Activated naive CD4-positive, alpha-beta T cell treated with Interleukin-2 at 50 U/mL for 16 hours (primary cell): ENCODE results near the gene HMGCR.
"Not testable (repeated sequence)": the region's sequence is repeated elsewhere in the genome, so short reads cannot be mapped to it uniquely, and the experiment has no call there.

Source experiments
- DNase-seq: peaks from one replicate; pipeline ENCODE4 v3.0.0-alpha.2; 2020

Gene HMGCR

DNA sequence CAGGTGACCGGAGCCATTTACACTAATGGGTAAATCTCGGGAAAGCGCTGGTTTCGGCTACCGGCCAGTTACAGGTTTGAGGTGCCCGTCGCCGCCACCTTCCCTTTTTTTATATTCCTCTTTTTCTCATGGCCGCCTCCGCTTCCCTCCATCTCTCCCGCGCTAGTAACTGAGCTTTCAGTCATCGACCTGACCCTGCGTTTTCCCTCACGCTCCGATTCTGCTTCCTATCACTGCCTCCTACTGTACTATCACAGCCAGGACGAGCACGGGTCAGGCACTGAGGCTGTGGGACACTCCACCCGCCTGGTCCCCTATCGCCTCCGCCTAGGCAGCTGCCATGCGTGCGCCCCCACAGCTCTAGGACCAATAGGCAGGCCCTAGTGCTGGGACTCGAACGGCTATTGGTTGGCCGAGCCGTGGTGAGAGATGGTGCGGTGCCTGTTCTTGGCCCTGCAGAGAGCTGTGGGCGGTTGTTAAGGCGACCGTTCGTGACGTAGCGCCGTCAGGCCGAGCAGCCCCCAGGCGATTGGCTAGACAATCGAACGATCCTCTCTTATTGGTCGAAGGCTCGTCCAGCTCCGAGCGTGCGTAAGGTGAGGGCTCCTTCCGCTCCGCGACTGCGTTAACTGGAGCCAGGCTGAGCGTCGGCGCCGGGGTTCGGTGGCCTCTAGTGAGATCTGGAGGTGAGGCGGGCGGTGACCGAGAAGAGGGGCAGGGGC, at the start of gene HMGCR:
TSS of gene HMGCR (plus strand) at position 606 of the 722 bp plus-strand sequence. CDS start 5,386 bp downstream, outside the sequence.
- DNase-seq: peak; percentile 98

DNA sequence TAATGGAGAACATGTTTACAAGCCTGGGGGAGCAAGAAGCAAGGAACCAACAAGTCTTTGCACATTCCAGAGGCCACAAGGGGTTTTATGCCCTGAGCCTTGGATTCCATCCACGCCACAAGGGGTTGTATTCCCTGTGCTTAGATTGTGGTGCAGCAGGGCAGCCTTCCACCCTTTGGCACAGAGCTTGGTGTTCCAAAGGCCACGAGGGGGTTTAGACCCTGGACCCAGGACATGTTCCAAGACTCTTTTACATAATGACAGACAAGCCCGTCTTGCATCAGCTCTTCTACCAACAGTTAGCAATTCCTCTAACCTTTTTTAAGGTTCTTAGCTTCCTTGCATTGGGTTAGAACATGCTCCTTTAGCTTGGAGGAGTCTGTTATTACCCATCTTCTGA, 45.2 kb upstream of the HMGCR start:
- DNase-seq: not testable (repeated sequence)

DNA sequence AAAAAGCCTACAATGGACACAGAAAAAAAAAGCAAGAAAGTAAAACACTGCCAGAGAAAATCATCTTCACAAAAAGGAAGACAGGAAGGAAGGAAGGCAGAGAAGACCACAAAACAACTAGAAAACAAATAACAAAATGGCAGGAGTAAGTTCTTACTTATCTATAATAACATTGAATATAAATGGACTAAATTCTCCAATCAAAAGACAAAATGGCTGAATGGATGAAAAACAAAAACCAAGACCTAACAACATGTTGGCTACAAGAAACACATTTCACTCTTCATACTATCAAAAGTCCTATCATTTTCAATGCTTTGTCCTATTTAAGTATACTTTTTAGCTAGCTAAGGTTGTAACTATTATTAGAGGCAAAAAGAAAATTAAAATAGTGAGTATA, 36.9 kb upstream of the HMGCR start:
- DNase-seq: no peak

DNA sequence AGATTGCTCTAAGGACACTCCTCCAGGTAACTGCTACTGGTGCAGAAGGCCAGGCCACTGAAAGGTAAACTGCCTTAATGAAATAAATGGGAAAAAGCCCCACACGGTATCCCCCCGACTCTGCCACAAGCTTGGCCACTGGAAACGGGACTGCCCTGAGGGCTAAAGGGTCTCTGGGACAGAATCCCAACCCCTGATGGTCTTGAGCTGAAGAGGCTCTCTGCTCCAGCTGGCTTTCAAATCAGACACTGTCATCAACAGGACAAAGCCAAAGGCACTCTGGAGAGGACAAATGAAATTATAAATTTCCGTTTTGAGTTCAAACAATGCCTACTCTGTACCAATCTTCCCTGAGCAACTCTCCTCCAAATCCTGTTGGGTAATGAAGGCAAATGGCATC, 33.6 kb upstream of the HMGCR start:
- DNase-seq: no peak

DNA sequence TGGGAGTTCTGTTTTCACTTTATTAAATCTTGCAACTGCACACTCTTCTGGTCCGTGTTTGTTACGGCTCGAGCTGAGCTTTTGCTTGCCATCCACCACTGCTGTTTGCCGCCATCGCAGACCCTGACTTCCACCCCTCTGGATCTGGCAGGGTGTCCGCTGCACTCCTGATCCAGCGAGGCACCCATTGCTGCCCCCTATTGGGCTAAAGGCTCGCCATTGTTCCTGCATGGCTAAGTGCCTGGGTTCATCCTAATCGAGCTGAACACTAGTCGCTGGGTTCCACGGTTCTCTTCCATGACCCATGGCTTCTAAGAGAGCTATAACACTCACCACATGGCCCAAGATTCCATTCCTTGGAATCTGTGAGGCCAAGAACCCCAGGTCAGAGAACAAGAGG, 32.5 kb upstream of the HMGCR start:
- DNase-seq: not testable (repeated sequence)

DNA sequence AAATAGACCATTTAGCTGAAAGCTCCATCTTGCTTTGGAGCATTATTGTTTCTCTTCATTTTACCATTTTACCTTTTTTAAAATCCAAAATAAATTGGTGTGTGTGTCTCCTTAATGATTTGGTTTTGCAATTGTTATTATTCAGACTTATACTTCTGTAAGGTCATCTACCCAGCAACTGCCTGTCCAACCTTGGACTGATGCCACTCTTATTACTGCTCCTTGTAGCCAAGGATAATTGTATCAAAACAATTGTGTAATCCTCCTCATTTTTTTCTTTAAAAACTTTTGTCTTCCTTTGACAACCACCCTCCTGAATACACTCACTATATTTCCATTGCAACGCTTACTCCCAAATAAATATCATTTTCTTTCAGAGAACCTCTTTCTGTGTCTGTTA, 30.3 kb upstream of the HMGCR start:
- DNase-seq: no peak

DNA sequence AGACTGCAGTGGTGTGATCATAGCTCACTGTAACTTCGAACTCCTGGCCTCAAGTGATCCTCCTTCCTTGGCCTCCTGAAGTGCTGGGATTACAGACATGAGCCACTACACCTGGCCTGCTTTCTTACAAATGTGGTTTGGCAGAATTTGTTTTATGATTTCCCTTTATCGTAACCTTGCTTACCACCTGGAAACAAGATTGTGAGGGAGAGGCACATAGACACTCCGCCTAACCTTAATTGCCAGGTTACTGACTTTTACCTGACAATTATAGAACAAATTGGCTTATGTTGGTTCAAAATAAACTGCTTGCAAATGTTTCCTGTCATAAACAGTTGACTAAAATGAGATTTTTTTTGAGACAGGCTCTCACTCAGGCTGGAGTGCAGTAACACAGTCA, 26.8 kb upstream of the HMGCR start:
- DNase-seq: no peak

DNA sequence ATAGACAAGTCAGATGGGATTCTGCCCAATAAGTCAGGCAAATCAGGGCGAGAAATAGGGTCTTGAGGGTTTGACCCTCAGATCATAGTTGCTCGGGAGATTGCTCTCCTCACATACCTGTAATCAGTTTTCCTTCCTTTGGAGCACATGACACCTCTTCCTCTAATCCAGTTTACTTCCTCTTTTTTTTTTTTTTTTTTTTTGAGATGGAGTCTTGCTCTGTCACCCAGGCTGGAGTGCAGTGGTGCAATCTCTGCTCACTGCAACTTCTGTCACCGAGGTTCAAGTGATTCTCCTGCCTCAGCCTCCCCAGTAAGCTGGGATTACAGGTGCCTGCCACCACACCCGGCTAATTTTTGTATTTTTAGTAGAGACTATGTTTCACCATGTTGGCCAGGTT, 17.9 kb upstream of the HMGCR start:
- not testable (repeated sequence) for DNase-seq

DNA sequence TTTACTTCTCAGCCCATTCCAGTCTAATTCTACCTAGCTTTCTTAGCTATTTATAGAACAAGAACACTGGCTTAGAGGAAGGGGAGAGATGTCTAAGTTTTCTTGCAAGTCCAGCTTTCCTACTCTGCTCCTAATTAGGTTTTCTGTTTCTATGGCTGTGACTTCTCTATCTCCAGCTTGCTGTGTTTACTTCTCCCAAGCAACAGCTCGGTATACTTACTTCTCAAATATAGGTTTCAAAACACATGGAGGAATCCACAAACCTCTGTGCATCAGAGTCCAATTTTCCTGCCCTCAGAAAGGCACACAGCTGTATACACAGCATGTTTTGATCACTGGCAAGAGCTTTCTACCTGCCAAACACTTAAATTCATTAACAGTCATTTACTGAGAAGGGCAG, 17.4 kb upstream of the HMGCR start:
- DNase-seq: no peak

DNA sequence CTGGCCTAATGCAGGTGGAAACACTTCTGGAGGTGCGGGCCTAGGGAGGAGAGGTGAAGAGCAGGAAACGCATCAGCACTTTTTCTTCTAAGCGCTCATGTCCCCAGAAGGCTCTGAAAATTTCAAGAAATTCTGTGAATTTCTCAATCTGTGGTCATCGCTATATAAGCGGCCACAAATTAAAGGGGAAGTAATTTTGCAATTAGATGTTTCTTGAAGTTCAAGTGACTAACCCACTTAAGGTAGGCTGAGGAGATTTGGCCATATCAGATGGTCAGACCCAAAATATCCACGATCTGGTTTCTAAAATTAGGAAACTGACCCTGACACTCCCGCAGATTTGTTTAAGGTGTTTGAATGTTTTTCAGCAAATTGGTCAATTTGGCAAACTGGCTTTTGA, 16.6 kb upstream of the HMGCR start:
- DNase-seq: no peak

DNA sequence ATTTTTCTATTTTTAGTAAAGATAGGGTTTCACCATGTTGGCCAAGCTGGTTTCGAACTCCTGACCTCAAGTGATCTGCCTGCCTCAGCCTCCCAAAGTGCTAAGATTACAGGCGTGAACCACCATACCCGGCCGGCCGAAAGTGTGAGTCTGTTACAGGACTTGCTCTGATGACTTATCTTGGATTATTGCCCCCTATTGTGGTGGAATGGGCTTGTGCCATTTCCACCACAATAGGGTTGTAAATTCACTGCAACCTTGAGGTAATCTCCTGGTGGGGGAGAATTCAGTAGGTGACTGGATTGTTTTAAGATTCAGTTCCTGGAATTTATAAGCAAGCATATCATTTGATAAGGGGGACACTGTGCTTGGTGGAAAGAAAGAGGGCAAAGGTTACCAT, 15.0 kb upstream of the HMGCR start:
- no peak for DNase-seq

DNA sequence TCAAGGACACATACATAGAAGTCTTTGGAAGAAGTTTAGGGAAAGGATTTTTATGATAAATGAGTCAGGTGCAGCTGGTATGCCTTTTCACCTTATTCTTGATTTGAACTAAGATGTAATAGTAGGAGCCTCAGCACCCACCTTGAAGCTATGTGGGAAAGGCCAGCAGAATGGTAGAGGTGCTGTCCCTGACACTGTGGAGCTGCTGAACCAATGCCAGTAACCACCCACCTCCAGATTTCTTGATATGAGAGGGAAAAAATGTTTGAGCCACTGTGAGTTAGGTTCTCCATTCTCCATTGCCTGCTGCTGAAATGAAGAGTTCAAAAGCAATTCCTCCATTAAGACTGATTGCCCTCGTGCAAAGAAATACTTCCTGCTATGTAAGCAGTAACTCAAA, 12.2 kb upstream of the HMGCR start:
- no peak for DNase-seq

DNA sequence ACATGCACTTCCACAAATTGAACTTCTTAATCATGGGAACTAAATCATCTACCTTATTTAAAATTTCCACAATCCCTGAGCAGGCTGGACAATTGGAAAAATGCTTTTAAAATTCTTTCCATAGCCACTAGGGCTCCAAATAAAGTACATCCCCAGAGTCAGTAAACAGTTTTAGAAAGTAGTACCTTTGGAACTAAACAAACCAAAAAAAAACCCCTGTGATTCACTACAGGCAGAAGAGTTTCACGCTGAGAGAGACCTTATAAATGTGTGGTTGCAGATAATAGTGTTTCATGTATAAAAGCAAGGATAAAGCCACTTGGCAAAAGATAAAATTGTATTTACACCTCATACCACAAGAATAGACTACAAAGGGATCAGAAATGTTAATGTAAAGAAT, 11.8 kb upstream of the HMGCR start:
- DNase-seq: no peak

DNA sequence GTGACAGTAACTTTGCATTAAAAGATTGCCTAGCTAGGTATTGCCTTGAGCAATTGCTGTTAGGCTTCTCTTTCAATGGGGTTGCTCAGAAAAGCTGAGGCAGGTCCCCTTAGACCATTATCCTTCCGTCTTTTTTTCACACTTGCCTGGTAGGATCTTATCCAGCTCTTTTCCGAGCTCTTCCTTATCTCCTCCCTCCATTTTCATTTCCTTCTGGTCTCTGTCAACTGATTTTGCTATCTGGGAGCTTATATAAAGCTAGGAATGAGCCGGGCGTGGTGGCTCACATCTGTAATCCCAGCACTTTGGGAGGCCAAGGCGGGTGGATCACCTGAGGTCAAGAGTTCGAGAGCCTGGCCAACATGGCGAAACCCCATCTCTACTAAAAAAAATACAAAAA, 6.6 kb upstream of the HMGCR start:
- DNase-seq: no peak

DNA sequence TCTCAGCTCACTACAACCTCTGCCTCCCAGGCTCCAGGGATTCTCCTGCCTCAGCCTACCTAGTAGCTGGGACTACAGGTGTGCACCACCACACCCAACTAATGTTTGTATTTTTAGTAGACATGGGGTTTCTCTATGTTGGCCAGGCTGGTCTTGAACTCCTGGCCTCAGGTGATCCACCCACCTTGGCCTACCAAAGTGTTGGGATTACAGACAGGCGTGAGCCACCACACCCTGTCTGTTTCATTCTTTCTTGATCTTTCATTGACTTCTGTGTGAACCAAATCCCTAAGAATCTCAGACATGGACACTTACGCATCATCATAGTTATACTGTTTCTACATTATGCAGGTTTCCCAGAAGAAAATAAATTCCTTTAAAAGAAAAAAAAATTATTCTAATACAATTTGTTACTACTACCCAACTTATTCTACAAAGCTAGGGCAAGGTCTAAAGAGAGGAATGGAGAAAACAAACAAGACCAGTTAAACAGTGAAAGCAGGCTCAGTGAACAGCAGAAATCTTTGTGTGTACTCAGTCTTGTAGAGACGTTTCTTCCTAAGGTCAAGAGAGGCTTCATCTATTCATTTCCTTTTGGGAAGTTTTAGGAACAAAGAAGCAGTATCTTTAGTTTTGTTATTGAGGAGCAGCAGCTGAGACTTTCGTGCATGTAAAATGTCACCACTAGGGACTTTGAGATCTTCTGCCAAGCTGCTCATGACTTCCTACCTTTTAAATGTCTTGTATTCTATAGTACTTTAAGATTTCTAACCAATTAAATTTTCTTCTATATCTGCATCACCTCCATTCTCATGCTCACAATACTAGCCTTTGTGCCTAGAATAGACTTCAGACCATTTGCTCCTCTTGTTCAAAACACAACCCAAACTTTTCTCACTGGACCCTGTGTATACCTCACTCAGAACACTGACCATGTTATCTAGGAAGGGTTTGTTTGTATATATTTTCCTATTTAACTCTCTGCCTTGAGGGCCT, 5.6 kb upstream of the HMGCR start:
- no peak for DNase-seq

DNA sequence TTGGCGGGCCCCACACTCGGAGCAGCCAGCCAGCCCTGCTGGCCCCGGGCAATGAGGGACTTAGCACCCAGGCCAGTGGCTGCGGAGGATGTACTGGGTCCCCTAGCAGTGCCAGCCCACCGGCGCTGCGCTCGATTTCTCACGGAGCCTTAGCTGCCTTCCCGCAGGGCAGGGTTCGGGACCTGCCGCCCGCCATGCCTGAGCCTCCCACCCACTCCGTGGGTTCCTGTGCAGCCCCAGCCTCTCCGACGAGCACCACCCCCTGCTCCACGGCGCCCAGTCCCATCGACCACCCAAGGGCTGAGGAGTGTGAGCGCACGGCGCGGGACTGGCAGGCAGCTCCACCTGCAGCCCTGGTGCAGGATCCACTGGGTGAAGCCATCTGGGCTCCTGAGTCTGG, 3.3 kb upstream of the HMGCR start:
- not testable (repeated sequence) for DNase-seq

DNA sequence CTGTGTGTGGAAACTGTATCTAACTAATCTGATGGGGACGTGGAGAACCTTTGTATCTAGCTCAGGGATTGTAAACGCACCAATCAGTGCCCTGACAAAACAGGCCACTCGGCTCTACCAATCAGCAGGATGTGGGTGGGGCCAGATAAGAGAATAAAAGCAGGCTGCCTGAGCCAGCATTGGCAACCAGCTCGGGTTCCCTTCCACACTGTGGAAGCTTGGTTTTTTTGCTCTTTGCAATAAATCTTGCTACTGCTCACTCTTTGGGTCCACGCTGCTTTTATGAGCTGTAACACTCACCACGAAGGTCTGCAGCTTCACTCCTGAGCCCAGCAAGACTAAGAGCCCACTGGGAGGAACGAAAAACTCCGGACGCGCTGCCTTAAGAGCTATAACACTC, 2.6 kb upstream of the HMGCR start:
- not testable (repeated sequence) for DNase-seq

DNA sequence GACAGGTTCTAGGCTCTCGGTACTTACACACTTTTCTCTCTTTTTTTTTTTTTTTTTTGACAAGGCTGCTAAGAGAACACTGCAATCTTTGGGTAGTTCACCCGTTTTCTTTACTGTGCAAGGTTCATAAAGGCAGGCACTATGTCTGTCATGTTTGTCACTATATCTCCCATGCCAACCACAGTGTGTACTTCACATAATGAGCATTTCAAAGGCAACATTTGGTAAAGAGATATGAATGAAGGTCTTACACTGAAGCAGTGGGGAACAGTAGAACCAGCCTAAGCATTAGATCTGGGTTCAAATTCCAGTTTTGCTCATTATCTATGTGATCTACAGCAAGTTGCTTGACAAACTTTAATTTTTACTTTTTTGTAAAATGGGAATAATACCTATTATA, 1.5 kb upstream of the HMGCR start:
- DNase-seq: no peak

DNA sequence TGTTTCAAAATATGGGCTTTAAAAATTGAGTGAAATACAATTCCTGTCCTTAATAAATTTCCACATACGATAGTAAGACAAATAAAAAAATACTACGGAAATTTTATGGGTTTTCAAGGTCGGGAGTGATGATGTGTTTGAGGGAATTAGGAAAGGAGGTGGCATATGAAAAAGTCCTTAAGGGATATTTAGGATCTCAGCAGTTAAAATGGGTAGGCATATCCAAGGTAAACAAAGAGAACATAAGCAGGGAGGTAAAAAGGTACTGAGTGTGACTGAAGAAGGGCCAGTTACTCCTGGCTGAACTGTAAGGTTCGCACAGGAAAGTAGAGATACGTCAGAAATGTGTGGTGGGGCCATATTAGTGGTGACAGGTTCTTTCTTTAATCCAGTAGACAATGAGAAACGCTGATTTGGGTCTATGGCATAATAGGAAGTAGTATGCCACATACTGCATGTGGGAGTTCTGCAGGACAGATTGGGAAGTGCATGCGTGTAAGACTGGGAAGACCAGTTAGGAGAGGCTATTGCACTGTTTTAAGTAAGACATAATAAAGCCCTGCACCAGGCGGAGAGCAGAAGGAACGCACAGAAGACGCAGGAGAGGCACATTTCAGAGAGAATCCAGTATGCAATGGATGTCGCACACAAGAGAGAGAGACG, 937 bp upstream of the HMGCR start:
- DNase-seq: no peak

DNA sequence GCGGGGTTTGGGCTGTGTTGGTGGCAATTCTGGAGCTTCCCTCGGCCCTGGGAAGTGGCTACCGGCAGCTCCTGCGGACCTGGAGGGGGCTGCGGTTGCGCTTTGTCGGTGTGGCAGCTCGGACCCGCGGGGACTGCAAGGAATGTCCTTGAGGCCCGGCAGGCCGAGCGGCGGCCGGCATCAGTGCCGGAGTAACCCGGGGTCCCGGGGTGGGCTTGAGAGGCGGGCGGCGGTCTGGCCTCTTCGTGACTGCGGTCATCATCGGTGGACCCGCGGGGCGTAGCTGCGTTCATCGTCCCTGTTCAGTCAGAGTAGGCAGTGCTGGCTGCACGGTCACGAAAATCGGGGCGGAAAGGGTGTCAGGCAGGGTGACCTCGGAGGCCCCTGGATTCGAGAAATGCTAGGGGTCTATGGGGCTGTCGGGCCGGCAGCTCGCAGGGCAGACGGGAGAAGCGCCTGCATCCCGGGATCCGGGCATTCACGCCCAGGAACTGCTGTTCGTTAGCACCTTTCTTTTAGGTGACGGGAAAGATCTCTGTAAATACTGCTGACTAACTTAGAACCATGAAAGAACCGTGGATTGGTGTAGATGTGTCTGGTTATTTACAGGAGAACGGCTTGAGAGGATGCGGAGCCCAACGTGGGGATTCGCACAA, 474 bp downstream of the HMGCR start:
- DNase-seq: peak; percentile 35

DNA sequence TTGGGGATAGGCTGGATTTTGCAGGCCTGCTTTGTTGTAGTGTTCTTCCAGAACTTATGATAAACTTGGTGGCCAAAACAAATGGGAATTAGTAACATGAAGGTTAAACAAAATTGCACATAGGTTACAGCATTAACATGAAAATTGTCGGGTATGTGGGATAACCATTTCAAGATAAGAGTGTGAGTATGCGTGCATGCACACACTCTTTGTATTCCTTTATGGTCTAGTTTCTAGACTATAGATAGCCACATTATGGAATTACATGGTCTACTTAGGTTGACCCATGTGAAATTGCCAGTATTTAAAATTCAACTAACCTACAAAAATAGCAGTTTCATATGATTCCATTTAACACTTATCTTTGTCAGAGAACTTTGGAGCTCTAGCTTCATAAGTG, 1.4 kb downstream of the HMGCR start:
- DNase-seq: no peak

DNA sequence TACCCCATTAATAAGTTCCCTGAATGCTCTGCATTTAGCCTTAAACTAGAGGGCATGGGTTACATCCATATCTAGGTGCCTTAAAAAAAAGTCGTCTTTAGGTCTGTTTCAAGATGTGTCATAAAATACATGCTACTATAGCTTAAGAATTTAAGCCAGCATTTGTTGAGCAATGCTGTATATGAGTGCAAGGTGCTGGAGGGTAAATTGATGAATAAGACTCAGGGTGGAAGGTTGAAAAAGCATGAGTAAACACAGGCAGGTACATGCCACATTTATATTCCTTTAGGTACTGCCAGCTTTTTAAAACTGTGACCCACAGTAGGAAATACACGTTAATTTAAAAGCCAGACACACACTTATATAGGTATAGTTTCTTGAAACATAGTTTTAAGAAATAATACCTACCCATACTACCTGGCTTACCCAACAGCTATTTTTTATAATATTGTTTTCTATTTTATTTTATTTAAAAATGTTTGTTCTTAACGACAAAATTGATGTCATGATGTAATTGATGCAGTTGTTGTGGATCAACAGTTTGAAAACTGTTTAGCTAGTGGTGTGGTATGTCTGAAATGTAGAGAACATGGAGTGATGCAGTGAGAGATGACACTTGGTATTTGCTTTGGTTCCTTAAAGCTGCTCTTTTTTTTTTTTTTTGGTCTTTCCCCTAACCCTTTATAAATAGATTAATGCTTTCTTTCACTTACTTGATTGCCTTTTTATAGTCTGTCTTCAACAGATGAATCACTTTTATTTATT, 3.9 kb downstream of the HMGCR start:
- DNase-seq: no peak
